Measurements from ENCODE around the gene INF2.

DNA sequence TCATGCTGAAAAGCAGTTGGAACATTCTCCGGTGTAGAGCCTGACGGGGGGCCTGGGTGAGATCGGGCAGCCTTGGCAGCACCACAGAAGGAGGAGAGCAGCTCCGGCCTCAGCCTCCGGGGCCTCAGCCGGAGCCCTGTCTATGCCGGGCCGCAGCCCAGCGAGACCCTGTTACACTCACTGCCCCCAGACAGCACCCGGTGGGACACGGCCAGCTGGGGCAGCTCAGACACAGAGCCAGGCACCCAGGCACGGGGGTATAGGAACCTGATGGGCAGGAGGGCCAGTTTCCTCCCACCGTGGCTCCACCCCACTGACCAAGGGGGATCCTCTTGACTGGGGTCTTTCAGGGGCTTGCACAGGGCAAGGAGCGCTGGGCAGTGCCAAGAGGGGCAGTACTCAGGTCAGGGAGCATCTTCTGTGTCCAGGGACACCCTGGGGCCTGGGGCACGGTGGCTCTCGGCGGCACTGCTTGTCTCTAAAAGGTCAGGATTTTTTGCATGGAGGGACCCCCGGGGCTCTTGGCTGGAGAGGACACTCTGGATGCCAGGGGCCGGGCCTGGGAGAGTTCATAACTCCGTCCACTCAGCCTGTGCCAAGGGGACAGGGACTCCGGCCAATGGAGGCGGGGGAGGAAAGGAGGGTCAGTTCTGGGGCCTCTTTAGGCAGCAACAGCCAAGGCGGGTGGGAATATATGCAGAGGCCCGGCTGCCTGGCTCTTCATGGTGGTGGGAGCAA lies 9.4 kb downstream of the INF2 start:
- TF ChIP-seq, protein P1, sequence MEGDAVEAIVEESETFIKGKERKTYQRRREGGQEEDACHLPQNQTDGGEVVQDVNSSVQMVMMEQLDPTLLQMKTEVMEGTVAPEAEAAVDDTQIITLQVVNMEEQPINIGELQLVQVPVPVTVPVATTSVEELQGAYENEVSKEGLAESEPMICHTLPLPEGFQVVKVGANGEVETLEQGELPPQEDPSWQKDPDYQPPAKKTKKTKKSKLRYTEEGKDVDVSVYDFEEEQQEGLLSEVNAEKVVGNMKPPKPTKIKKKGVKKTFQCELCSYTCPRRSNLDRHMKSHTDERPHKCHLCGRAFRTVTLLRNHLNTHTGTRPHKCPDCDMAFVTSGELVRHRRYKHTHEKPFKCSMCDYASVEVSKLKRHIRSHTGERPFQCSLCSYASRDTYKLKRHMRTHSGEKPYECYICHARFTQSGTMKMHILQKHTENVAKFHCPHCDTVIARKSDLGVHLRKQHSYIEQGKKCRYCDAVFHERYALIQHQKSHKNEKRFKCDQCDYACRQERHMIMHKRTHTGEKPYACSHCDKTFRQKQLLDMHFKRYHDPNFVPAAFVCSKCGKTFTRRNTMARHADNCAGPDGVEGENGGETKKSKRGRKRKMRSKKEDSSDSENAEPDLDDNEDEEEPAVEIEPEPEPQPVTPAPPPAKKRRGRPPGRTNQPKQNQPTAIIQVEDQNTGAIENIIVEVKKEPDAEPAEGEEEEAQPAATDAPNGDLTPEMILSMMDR (IDR thresholded peaks at IDR 0.05): no peak
- no peak for TF ChIP-seq POLR2AphosphoS5 (IDR thresholded peaks at IDR 0.05)
- no peak for TF ChIP-seq EP300 (IDR thresholded peaks at IDR 0.05)

Data from upper lobe of left lung (tissue), 4 donors.